GM12865 (cell line): Measurements from ENCODE around the gene NMNAT2.

Source experiments
- DNase-seq: peaks from one replicate; pipeline ENCODE4 v3.0.0; 2010; ENCODE audit warnings: low read depth
- H3K4me3 ChIP-seq: 2 replicates; pipeline ENCODE4 v1.5.1; 2011; ENCODE audit warnings: mild to moderate bottlenecking, low read depth, low read length, control low read depth
- TF ChIP-seq, protein P1 (sequence below): IDR thresholded peaks from 2 replicates; pipeline ENCODE4 v1.5.1; 2011; ENCODE audit warnings: low read length, control low read depth, low read depth, inconsistent platforms; ENCODE audit not compliant: insufficient read depth; ENCODE audit errors: missing control alignments

Gene NMNAT2

DNA sequence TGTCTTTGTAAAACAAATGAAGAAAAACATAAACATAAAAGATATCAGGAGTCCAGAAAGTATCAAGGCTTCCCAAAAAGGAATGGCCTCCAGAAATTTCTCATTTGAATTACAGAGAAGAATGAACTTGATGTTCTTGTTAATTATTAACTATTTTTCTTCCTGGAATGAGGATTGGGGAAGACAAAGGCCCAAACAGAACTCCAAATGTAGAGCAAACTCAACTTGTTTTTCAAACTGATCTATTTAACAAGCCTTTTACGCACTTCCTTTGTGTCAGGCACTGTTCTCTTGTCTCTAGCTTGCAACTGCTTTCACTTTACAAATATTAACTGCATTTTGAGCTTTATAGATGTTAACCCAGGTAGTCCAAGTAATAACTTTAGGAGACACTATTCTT lies 186.6 kb downstream of the NMNAT2 start:
- TF ChIP-seq, protein P1, sequence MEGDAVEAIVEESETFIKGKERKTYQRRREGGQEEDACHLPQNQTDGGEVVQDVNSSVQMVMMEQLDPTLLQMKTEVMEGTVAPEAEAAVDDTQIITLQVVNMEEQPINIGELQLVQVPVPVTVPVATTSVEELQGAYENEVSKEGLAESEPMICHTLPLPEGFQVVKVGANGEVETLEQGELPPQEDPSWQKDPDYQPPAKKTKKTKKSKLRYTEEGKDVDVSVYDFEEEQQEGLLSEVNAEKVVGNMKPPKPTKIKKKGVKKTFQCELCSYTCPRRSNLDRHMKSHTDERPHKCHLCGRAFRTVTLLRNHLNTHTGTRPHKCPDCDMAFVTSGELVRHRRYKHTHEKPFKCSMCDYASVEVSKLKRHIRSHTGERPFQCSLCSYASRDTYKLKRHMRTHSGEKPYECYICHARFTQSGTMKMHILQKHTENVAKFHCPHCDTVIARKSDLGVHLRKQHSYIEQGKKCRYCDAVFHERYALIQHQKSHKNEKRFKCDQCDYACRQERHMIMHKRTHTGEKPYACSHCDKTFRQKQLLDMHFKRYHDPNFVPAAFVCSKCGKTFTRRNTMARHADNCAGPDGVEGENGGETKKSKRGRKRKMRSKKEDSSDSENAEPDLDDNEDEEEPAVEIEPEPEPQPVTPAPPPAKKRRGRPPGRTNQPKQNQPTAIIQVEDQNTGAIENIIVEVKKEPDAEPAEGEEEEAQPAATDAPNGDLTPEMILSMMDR = no peak
- no peak overlapping the region for H3K4me3 ChIP-seq
- no peak for DNase-seq

GRCh38 chr1:183230413-183230812 lies 187.8 kb downstream of the NMNAT2 start:
- no peak for DNase-seq
- TF ChIP-seq, protein P1 = no peak
- H3K4me3 ChIP-seq = no peak overlapping the region

DNA sequence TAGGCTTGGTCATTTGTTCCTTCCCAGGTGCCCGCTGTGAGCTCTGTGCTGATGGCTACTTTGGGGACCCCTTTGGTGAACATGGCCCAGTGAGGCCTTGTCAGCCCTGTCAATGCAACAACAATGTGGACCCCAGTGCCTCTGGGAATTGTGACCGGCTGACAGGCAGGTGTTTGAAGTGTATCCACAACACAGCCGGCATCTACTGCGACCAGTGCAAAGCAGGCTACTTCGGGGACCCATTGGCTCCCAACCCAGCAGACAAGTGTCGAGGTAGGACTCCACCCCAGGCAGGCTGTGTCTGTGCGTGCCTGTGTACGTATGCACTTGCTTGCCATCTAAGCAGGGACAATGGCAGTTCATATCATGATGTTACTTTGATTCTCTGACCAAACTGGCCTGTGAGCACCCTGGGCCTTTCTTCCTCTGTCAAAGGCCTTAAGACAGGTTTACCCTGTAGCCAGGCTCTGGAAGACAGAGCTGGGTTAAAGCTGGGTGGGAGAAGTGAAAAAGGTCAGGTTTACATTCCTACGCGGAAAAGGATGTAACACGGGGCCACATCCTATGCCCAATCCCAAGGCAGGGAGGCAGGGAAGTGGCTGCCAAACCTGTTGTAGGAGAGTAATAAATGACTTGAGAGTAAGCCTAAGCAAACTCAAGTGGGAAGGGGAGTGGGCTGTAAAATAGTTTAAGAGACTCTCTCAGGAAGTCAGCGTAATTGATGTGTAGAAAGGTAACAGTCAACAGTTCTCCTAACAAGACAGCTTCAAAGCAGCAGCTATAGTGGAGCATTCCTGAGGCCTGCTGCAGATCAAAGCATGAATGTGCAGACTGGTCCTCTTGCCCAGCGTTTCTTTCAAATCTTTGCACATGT lies 189.6 kb downstream of the NMNAT2 start:
- DNase-seq = no peak
- TF ChIP-seq, protein P1 = peak; percentile 1
- no peak overlapping the region for H3K4me3 ChIP-seq

- TF ChIP-seq, protein P1 = peak; percentile 86
- H3K4me3 ChIP-seq = no peak overlapping the region
- DNase-seq = peak; percentile 71
These were observed 190.5 kb downstream of the NMNAT2 start for GRCh38 chr1:183227422-183228346.

- peak; percentile 56 for DNase-seq
- H3K4me3 ChIP-seq = no peak overlapping the region
These were observed 191.2 kb downstream of the NMNAT2 start for GRCh38 chr1:183226963-183227362.

GRCh38 chr1:183226361-183226760 lies 191.8 kb downstream of the NMNAT2 start:
- no peak overlapping the region for H3K4me3 ChIP-seq
- TF ChIP-seq, protein P1 = no peak
- no peak for DNase-seq

More at GRCh38 chr1:183226963-183227362, 191.2 kb downstream of the NMNAT2 start:
- TF ChIP-seq, protein P1 = no peak
